Colon (tissue), 2 donors: ENCODE measurements around the gene DHRS2.
"Not testable (repeated sequence)": the region's sequence is repeated elsewhere in the genome, so short reads cannot be mapped to it uniquely, and the experiment has no call there.

Experiments
- FAIRE-seq: peaks from 2 replicates; lab custom pipeline; 2012; peaks lifted over from hg19 to GRCh38; lab: Jason Lieb, UNC
- donor health status: control.
- donor health status: control.

Gene DHRS2

DNA sequence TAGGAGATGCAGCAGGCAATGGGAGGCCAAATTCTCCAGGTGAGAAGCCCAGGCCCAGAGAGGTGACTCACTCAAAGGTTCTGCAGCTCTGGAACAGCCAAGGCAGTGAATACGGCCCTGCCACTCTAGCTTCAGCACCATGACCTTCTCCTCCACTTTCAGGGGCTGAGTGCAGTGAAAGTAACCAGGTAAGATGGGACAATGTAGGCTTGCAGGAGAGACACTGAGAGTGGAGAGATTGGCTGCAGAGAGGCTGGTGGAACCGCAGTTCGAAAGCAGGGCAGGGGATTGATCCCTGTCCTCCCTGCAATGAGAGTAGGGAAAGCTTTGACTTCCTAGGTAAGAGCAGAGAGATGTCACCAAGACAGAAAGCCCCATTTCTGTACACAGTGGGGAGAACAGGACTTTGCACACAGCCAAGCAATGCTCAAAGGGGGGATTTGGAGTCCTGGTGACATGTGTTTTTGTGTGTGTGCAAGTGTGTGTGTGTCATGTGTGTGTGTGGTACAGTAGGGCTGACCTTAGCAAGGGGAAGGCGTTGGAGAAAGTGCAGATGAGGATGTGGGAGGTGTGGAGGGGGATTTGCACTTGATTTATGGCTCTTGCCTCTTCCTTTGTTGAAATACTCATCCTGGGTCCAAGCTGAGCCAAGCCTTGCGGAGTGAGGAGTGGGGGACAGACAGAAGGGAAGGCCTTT, 12.7 kb downstream of the DHRS2 start:
- no peak for FAIRE-seq

DNA sequence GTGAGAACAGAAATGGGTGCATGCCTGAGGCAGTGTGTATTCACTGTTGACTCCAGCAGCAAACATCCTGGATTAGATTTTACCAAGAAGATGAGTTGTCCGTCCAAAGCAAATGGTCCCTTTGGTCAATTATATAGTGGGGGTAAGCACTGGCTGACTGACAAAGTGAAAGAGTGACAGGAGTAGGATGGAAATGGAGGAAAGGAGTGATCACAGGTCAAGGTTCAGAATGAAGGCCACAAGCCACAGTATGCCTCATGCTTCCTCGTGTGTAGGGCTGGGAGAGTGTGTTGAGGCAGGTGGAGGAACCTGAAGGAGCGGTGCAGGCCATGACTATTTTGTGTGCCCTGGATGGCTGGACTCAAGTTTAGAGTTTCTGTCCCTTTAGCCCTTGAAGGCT, 14.3 kb downstream of the DHRS2 start:
- FAIRE-seq = no peak

DNA sequence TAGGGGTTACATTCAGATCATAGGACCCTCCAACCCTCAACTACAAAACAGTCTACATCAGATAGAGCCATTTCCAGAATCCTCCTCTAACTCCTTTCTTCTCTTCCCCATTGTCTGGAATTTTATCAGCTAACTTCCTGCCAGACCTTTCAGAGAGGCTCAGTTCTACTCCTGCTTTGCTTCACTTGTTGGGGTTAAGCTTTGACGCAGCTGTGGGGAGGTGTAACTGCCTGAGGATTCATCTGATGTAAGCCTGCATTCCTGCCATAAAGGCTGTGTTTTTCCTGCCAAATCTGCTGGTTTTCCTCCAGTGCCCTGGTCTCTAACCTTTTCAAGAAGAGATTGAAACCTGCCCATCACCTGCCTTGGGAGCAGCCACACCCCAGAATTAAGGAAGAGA, 16.9 kb downstream of the DHRS2 start:
- no peak for FAIRE-seq

DNA sequence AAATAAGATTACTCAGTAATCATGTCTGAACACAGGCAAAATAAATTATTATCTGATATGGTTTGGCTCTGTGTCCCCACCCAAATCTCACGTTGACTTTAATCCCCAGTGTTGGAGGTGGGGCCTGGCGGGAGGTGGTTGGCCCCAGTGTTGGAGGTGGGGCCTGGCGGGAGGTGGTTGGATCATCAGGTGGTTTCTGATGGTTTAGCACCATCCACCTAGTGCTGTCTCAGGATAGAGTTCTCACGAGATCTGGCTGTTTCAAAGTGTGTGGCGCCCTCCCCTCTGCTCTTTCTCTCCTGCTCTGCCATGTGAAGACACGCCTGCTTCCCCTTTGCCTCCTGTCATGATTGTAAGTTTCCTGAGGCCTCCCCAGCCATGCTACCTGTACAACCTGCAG, 18.1 kb downstream of the DHRS2 start:
- FAIRE-seq = no peak

DNA sequence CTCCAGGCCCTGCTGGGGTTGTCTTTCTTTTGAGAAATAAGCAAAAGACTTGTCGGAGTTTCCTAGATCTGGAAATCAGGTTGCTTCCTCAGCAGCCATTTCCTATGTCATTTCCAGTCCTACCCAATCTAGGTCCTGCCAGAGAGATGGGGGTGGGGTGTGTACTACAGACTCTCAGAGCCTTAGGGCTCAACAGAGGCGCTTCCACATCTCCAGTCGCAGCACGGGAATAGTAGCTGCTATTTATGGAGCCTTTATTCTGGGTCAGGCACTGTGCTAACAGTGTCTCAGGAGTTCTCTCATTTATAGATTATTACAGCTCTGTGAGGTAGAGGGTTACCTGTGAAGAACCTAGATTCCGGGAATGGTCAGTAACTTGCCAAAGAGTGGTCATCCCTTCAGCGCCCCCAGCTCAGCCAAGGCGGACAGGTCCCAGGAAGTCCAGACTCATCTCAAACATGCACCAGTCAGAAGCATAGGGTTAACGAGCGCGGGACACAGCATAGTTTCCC, 21.9 kb downstream of the DHRS2 start:
- FAIRE-seq = no peak

DNA sequence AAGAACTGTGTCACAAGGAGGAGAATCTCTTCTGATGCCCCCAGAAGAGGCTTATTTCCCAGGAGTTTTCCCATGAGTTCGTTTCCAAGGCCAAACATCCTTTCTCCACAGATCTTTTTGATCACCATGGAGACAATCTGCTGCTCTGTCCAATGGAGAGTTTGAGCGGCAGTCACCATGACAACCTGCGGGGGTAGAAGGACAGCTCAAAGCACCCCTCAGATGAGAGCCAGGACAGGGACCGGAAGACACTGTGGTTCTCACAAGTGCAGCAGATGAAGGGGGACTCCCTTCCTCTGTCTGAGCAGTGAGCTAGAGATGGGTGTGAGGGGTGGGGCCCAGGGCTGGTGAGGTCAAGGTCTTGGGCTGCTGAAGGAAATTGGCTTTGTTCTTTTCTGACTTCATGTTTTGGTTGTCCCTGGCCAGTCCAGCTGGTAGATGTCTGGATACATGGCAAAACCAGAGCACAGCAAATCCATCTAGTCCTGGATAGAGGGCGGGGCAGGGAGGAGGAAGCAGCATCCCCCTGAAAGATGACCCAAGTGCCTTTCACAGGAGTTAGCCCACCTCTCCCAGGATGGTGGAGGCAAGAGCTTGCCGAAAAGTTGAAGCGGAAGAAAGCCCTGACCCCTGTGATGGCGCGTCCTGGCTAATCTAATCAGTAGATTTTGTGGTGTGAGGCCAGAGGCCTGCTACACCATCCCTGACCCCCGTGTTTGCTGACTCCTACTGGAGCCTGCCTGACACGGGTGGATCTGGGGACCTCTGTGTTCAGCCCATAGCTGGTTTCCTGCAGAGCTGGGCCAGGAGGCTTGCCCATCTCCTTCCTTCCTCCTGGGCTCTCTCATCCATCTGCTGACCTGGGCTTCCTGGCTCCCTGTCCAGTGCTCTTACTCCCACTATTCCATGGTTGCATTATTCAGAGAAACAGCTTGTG, 24.4 kb downstream of the DHRS2 start:
- FAIRE-seq = no peak

DNA sequence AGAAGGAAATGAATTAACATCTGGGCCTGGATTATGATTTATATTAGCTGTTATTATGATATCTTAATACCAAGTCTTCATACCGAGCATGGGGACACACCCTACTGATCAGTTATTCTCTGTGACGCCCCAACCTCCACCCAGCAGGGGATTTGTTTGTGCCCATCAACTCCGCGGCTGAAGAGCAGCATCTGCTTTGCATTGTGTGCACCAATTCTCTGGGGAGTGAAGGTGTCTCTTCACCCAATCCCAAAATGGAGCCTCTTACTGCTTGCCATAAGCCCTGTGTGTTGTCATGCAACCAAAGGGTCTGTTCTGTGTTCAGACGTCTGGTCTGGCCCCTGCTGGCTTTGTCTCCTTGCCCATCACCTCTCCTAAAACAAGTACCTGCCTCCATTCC, 25.4 kb downstream of the DHRS2 start:
- no peak for FAIRE-seq

DNA sequence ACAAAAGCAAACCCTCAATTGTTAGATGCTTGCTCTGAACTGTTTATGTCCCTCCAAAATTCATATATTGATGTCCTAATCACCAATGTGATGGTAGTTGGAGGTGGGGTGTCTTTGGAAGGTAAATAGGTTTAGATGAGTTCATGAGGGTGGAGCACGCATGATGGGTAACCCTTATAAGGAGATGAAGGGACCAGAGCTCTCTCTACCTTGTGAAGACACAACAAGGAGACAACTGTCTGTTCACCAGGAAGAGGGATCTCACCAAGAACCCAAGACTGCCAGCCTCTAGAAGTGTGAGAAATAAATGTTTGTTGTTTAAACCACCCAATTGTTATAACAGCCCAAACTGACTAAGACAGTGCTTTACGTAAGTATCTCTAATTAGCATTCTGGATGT, 27.0 kb downstream of the DHRS2 start:
- FAIRE-seq = no peak

DNA sequence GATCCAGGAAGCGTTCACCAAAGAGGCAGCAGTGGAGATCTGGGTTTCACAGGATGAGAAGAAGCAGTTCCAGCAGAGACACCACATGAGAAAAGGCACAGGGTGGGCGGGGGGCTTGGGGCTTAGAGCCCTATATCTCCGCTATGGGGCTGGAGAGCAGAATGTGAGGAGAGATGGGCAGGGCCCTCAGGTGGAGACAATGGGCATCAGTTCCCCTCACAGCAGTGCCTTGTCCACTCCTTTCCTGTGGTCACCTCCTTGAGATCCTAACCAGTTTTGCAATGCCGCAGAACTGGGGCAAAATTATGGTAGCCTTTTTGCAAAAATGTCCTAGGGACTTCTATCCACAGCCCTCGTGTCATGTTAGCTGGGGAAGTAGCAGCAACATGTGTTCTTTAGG, 27.5 kb downstream of the DHRS2 start:
- no peak for FAIRE-seq

DNA sequence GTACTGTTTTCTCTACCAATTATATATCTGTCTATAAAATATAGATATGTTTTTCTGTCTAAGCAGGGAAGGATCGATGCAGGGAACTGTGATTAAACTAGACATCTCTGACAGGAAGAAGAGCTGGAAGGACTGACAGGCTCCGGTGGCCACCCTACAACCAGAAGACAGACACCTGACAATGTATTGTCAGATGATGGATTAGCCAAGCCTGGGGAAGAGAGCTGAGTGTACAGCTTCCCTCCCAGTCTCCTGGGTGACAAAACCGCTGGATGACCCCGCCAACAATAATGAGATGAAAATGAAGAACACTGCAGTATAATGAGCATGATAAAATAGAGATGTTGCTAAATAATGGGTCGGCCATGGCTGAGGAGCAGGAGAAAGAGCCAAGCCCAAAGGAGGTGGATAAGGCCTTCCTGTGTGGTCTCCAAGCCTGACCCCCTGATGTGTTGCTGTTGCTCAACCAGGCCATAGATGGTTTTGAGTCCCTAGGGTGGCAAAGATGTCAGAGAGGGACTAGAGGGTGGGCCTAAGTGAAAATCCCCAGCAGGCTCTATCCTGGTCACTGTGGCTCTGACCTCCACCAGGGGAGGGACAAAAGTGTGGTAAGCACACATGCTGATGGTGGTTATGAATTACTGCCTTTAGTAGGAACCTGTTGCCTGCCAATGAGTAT, 28.2 kb downstream of the DHRS2 start:
- no peak for FAIRE-seq

DNA sequence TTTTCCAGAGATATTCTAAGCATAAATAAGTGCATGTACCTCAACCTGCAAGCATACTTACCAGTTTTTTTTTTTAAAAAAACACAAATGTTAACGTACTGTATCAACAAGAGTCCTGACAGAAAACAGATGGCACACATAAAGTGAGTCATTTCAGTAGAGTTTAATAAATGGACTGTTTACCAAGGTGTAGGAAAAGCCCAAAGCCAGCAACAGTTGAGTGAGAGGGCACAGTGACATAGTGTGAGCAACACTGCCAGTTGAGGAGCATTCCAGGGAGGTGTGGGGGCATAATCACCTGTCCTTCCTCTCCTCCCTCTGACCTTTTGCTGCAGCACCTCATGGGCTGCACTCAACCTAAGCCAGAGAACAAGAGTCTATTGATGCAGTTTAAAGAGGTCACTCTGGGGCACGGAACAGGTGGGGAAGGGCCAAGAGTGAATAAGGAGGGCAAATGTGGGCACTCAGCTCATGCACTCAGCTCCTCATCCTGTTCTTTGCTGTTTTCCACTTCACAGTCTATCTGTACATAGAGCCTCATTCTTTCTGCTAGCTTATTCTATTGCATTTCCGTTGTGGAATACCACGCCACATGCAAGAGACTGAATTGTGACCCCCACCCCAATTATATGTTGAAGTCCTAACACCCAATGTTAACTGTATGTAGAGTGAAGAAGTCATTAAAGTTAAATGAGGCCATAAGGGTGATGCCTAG, 29.3 kb downstream of the DHRS2 start:
- FAIRE-seq = no peak

DNA sequence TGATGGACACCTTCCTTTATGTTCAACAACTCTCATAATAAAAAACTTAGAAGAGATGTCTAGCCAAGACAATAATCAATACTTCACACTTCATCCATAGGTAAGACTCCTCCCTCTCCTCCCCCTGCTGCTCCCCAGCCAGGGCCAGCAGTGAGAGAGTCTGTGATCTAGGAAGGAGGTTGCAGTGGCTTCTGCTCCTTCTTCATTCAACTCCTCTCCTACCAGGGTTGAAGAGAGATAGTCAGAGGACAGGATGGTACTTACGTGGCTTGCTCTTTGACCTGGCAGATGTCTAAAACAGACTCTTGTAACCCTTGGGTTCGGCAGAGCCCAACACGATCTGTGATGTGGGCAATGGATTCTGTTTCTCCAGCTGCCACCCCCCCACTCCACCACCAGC, 31.0 kb downstream of the DHRS2 start:
- no peak for FAIRE-seq

DNA sequence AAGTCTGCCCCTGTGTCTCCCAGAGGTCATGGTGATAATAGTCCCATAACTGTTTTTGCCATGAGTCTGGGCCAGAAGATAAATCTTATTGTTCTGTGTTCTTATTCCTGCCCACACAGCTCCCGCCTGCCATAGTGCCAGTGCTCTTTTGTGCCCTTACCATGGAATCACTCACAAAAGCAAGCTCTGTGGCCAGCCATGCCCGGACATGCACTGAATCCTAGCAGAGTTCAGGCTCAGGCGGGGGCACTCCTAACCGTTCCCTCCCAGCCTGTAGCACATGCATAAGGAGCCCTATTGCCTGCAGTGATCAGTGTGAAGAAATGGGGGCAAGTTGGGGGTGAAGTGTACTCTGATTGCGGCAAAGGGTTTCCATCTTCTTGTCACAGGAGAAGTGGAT, 33.3 kb downstream of the DHRS2 start:
- FAIRE-seq = no peak

DNA sequence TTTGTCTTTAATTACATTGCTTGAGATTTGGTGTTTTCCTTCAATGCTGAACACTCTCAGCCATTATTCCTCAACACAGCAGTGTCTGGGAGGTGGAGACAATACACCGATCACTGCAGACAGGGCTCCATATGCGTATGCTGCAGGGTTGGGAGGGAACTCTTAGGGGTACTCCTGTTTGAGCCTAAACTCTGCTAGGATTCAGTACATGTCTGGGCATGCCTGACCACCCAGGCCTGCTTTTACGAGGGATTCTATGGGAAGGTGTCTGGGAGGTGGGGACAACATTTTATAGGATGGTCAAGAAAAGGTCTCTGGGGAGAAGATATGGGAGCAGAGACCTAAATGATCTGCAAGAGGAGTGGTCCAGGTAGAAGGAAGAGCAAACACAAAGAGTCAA, 34.3 kb downstream of the DHRS2 start:
- no peak for FAIRE-seq

DNA sequence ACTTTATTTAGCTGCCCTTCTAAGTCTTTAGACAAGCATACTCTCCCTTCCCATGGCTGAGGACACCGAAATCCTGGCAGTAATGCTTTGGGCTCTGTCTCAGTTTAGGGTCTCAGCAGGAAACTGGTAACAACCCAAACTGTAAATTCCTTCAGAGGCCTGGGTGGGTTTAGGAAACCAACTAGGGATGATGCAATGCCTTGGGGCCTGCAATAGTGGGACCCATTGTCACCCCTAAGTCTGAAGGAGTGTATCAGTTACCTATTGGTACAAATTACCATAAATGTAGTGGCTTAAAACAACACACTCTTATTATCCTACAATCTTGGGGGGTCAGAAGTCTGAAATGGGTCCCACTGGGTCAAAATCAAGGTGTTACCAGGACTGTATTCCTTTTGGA, 36.0 kb downstream of the DHRS2 start:
- FAIRE-seq = no peak

DNA sequence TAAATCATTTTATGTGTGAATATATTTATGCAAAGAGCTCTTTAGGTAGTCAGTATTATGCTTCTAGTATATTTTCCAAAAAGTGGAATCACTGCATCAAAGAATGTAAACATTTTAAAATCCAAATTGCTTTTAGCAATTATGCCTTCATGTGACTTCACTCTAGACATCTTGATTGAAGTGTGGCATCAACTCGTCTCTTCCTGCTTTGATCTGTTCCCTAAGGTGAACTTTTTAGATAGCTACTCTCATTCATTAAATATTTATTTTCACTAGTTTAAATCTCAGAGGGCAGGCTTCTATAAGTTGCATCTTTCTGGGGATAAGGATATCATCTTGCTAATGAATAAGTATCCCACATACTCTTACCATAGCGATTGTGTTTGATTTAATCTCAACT, 39.2 kb downstream of the DHRS2 start:
- no peak for FAIRE-seq

DNA sequence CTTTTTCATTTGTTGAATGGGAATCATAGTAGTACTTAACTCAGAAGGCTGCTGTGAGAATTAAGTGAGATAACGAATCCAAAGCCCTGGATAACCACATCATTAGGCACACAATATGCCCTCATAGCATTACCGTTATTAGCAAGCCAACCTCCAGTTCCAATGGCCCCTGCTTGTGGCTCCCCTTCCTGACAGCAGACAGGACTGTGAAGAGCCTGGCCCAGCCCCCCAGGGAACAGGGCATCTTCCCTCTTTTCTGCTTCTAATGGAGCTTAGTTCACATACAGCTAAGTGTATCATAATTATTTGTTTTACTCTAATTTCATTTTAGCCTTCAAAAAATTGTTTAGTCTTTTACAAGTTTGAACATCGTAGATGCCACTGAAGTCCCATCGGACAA, 39.7 kb downstream of the DHRS2 start:
- no peak for FAIRE-seq

DNA sequence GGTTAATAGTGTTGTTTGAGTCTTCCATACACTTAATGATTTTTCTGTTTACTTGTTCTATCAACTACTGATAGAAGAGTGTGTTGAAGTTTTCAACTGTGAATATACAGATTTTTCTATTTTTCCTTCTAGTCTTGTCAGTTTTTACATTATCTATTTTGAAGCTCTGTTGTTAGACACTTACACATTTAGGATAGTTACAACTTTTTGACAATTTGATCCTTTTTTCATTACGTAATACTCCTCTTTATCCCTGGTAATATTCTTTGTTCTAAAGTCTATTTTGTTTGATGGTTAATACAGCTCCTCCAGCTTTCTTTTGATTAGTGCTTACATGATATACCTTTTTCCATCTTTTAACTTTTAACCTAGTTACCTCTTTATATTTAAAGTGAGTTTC, 45.2 kb downstream of the DHRS2 start:
- no peak for FAIRE-seq

DNA sequence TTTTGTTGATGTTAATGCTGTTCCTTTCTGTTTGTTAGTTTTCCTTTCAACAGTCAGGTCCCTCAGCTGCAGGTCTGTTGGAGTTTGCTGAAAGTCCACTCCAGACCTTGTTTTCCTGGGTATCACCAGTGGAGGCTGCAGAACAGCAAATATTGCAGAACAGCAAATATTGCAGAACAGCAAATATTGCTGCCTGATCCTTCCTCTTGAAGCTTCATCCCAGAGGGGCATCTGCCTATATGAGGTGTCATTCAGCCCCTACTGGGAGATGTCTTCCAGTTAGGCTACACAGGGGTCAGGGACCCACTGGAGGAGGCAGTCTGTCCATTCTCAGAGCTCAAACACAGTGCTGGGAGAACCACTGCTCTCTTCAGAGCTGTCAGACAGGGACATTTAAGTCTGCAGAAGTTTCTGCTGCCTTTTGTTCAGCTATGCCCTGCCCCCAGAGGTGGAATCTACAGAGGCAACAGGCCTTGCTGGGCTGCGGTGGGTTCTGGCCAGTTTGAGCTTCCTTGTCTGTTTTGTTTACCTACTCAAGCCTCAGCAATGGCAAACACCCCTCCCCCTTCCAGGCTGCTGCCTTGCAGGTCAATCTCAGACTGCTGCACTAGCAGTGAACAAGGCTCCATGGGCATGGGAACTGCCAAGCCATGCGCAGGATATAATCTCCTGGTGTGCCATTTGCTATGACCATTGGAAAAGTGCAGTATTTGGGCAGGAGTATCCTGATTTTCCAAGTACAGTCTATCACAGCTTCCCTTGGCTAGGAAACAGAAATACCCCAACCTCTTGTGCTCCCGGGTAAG, 53.7 kb downstream of the DHRS2 start:
- FAIRE-seq = not testable (repeated sequence)

DNA sequence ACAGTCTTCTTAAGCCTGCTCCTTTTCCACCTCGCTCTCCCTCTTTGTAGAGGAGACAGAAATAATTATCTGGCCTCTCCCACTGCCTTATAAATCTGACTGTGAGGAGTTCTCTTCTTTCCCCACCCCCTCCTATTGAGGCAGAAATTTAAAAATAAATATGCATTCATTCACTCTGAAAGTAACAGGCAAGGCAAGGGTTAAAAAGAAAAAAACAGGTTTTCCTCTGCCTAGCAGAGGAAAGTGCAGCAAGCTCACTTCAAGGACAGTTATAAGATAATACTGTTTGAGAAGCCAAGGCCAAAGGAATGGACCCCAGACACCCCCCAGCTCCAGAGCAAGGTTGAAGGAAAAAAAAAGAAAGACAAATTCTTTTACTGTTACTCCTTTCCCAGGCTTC, 56.3 kb downstream of the DHRS2 start:
- FAIRE-seq = no peak

DNA sequence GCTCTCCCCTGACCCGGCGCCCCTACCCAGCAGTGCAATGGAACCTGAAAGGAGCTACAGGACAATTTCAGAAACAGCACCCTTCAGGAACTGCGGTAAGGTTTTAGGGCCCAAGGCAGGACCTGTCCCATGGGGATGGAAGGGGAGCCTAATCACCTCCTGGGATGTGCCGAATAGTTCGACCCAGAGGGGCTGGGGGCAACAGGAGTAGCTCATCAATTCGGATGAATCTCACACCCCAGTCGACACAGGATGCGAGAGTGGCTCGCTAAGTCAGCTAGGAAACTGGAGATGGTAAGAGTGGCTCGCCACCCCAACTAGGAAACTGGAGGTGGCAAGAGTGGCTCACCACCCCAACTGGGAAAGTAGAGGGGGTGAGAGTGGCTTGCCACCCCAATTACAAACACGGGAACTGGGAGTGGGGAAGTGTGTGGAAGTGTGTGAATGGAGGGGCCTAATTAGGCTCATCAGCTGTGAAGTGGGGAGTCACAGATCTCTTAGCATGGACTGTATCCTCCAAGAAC, 57.1 kb downstream of the DHRS2 start:
- no peak for FAIRE-seq
